HG03159 (cell line): ENCODE data around the gene ACAA1.
"Not testable (repeated sequence)": the region's sequence is repeated elsewhere in the genome, so short reads cannot be mapped to it uniquely, and the experiment has no call there.

Experiments used
- ATAC-seq: cut with Tn5 transposase; IDR thresholded peaks from one replicate; pipeline ENCODE4 v1.9.1; 2021; ENCODE audit warnings: mild to moderate bottlenecking, moderate library complexity; ENCODE audit not compliant: unreplicated experiment

The ACAA1 gene

GRCh38 chr3:38136777-38137614, at the start of gene ACAA1:
ACAA1 (minus strand) TSS chr3:38137127; CDS start chr3:38137035, 92 bp downstream.
- ATAC-seq: peak; percentile 86

DNA sequence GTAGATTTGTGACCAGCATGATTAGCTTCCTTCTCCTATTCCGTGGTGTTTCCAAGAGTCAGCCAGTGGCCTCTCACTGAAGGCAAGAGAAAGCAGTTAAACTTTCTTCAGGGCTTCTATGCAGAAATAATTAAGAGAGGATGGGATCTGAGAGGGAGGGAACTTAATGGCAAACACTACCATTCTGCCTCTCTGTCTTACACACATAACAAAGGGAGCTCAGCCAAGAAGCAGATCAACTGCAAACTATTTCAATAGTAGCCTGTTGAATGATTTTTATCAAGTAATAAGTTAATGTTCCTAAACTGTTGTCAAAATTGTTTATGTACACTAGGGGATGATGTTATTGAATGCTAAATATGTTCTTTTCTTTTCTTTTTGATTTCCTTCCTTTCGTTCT, 40.3 kb upstream of the ACAA1 start:
- ATAC-seq: no peak

DNA sequence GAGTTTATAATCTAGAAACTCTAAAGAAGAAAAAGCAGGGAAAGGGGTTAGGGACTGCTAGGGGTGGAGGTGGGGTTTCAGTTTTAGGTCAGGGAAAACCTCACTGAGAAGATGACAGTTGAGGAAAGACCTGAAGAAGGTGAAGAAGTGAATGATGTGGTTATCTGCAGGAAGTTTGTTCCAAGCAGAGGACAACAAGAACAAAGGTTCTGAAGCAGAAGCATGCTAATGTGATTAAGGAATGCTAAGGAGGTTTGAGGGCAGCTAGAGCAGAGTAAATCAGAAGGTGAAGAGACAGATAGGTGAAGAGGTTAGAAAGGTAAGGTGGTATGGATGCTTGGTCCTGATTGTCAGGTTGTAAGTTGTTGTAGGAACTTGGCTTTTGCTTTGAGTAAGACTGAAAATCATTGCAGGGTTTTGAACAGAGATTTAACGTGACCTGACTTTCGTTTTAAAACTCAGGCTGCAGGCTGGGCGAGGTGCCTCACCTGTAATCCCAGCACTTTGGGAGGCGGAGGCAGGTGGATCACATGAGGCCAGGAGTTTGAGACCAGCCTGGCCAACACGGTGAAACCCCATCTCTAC, 37.0 kb upstream of the ACAA1 start:
- ATAC-seq: no peak

DNA sequence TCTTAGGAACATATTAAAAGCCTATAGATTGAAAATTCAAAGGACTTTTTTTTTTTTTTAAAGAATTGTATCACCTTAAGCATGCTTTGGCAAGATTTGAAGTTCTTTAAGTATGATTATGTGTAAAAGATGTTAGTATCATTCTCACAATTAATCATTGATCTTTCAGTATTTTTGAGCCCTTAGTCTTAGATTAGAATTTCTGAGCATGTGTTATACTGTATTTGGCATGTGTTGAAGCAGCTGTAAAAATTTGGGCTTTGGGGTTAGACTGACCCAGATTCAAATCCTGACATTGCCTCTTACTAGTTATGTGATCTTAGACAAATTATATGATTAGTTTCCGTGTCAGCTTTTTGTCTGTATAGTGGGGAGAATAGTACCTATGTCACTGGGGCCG, 34.7 kb upstream of the ACAA1 start:
- no peak for ATAC-seq

GRCh38 chr3:38170722-38171121, 33.8 kb upstream of the ACAA1 start:
- ATAC-seq: no peak

DNA sequence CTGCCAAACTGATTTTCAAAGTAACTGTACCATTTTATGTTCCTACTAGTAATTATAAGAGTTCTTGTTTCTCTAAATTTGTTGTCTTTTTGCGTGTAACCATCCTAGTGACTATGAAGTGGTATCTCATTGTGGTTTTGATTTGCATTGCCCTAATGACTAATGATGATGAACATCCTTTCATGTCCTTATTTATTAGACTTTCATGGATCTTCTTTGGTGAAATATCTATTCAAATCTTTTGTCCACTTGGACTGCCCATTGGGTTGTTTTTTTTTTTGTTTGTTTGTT, 32.0 kb upstream of the ACAA1 start:
- ATAC-seq: no peak

GRCh38 chr3:38168151-38169026, 31.5 kb upstream of the ACAA1 start:
- no peak for ATAC-seq

GRCh38 chr3:38167591-38167990, 30.7 kb upstream of the ACAA1 start:
- ATAC-seq: no peak

DNA sequence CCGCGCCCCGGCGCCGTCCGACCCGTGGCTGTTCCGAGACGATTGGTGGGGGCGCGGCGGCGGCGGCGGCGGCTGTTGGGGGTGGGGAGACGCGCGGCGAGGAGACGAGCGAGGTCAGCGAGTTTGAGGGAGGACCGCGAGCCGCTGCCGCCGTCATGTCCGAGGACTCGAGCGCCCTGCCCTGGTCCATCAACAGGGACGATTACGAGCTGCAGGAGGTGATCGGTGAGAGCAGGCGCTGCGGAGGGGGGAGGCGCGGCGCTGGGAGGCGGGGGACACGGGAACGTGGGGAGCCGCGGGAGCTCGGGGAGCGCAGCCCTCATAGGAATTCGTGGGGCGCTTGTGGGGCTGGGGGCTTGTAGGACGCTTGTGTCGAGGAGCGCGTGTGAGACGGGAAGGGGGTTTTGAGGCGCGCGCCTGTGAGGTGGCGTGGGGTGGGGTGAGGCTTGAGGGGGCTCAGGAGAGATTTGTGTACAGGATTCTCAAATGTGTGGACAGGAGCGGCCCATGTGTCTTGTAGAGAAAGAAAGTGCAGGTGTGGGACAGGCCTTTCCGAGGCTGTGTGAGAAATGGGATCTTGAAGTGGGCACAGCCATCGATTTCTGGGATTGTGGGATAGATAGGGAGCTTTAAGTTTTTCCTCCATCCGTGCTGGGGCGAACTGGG, 28.9 kb upstream of the ACAA1 start:
- ATAC-seq: no peak

GRCh38 chr3:38164952-38165721, 28.2 kb upstream of the ACAA1 start, which contains the start of gene OXSR1:
OXSR1 (plus strand) TSS chr3:38165537; CDS start chr3:38165877, 340 bp downstream.
- ATAC-seq: peak; percentile 92

- peak; percentile 25 for ATAC-seq
Measured at GRCh38 chr3:38164643-38164951, 27.7 kb upstream of the ACAA1 start.

DNA sequence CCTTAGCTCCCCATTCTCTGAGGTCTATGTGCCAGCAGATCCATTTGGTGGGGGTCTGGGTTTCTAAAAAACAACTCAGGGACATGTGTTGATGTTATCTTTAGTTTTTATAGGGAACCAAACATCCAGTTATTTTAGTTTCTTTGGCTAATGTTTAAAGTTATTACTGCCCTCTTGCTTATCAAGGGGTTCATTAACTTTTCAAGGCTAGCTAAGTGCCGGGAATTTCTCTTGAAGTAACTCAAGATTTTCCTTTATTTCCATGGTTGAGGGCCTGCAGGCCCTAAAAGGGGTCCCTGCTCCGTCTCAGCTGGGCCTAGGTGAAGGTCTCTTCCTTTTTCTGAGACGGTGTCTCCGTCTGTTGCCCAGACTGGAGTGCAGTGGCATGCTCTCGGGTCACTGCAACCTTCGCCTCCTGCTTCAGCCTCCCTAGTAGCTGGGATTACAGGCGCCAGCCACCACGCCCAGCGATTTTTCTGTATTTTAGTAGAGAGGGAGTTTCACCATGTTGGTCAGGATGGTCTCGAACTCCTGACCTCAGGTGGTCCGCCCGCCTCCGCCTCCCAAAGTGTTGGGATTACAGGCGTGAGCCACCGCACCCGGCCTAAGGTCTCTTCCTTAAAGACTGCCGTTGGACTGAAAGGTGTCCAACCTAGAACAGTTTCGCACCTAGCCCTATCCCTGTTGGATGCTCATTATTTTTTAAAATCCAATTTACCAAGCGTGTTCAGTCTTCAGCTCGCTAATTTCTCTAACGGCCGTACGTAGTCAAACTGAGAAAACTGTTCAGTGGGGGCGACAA, 27.1 kb upstream of the ACAA1 start:
- ATAC-seq: no peak

DNA sequence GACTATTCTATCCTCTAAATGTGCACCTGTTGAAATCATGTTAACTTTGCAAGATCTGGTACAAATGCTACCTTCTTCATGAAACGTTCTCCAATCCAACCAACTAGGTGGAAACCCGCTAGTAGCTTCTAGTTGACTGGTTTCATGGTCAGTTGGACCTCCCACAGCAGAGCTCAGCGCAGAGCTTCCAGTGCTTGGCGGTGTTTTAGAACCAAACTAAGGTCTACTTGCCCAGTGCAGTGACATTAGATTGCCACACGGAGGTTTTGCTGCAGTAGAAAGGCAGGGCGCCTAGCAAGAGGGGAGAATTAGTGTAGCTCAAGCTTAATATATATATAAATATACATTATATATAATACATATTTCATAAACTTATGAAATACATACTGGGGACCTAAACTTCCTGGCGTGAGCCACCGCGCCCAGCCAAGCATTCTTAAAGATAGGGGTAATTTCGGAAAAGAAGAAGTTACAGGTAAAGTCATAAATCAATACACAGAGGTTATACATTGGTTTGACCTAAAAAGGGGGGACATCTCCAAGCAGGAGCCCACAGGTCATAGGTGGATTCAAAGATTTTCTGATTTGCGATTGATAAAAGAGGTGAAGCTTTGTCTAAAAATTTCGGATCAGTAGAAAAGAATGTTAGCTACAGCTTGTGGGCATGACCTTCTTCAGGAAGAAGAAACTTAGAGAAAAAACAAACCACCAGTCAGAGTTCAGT, 26.4 kb upstream of the ACAA1 start:
- ATAC-seq: no peak

- not testable (repeated sequence) for ATAC-seq
Measured at GRCh38 chr3:38160704-38161103, 23.8 kb upstream of the ACAA1 start.

DNA sequence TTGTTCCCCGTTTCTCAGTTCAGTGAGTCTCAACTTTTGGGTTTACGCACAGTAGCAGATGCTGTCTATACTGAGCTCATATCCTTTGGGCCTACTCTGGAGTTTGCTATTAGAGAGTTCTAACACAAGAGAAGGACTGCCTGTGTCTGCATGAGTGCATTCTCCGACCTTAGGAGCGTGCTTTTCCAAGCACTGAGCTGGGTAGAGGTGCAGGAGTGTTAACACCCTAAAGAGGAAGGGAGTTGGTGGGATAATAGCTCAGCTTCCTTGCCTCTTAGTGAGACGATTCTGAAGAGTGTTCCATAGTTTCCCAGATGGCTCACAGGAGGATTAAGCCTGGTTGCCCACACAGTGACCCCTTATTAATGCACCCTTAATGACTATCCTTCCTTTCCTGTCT, 21.5 kb upstream of the ACAA1 start:
- no peak for ATAC-seq

- no peak for ATAC-seq
Measured at GRCh38 chr3:38157595-38157994, 20.7 kb upstream of the ACAA1 start.

GRCh38 chr3:38157117-38157516, 20.2 kb upstream of the ACAA1 start:
- no peak for ATAC-seq

- no peak for ATAC-seq
Measured at GRCh38 chr3:38155825-38156224, 18.9 kb upstream of the ACAA1 start.

DNA sequence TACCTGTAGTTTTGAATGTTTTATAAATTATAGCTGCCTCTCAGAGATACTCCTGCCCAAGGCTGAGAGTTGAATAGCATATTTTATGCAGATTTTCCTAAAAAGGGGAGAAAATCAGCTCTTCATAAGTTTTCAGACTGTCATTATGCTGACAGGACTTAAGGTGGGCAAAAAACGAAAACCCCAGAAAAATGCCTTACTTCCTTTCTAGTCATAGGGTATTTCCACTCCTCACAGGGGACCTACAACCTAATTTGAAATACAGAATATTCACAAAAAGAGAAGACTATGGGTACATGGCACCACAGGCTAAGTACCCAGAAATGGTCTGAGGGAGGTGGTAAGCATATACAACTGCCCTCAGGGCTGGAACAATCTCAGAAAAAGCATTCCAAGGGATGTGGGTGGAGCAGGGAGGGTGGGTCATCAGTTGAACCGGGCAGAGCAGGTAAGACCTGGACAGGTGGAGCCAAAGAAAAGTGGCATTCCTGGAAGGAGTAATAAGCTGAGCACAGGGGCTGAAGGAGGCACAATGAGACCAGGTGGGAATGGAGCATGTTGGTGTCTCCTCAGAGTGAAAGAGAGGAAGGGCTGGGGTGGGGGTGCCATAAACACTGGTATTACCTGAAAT, 17.8 kb upstream of the ACAA1 start:
- ATAC-seq: no peak
